NT2/D1 (cell line): ENCODE results near the gene SREK1.
A peak's percentile ranks its signal among the peaks of the same experiment; 100 is the strongest.

Experiments used
- DNase-seq: peaks from one replicate; pipeline ENCODE4 v3.0.0-alpha.2; 2011; ENCODE audit warnings: low read depth, low spot score
- H3K27me3 ChIP-seq: 2 replicates; pipeline ENCODE4 v1.6.0; 2011; ENCODE audit warnings: mild to moderate bottlenecking; ENCODE audit not compliant: insufficient read length, insufficient read depth
- H3K36me3 ChIP-seq: 2 replicates; pipeline ENCODE4 v1.6.1; 2011; ENCODE audit warnings: mild to moderate bottlenecking, low read length, mixed read lengths; ENCODE audit not compliant: insufficient read depth, insufficient read length
- H3K4me1 ChIP-seq: 2 replicates; pipeline ENCODE4 v1.5.1; 2011; ENCODE audit not compliant: insufficient read depth, insufficient read length
- H3K4me3 ChIP-seq: 2 replicates; pipeline ENCODE4 v1.5.1; 2011; ENCODE audit warnings: low read depth; ENCODE audit not compliant: insufficient read length
- H3K9ac ChIP-seq: 2 replicates; pipeline ENCODE4 v1.6.0; 2011; ENCODE audit warnings: low read depth; ENCODE audit not compliant: insufficient read length
- H3K9me3 ChIP-seq: 2 replicates; pipeline ENCODE4 v1.5.1; 2011; ENCODE audit warnings: mild to moderate bottlenecking, low read length; ENCODE audit not compliant: insufficient read depth
- SUZ12 ChIP-seq: IDR thresholded peaks from 2 replicates; pipeline ENCODE4 v1.6.1; 2011; ENCODE audit not compliant: insufficient read length, insufficient read depth; ENCODE audit errors: extremely low read depth
- YY1 ChIP-seq: IDR thresholded peaks from 2 replicates; pipeline ENCODE4 v1.6.1; 2011; ENCODE audit not compliant: insufficient read length, insufficient read depth
- ZNF274 ChIP-seq: IDR thresholded peaks from 2 replicates; pipeline ENCODE4 v1.6.1; 2011; ENCODE audit warnings: mild to moderate bottlenecking, low read depth, low read length

SREK1 gene, protein sequence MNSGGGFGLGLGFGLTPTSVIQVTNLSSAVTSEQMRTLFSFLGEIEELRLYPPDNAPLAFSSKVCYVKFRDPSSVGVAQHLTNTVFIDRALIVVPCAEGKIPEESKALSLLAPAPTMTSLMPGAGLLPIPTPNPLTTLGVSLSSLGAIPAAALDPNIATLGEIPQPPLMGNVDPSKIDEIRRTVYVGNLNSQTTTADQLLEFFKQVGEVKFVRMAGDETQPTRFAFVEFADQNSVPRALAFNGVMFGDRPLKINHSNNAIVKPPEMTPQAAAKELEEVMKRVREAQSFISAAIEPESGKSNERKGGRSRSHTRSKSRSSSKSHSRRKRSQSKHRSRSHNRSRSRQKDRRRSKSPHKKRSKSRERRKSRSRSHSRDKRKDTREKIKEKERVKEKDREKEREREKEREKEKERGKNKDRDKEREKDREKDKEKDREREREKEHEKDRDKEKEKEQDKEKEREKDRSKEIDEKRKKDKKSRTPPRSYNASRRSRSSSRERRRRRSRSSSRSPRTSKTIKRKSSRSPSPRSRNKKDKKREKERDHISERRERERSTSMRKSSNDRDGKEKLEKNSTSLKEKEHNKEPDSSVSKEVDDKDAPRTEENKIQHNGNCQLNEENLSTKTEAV

DNA sequence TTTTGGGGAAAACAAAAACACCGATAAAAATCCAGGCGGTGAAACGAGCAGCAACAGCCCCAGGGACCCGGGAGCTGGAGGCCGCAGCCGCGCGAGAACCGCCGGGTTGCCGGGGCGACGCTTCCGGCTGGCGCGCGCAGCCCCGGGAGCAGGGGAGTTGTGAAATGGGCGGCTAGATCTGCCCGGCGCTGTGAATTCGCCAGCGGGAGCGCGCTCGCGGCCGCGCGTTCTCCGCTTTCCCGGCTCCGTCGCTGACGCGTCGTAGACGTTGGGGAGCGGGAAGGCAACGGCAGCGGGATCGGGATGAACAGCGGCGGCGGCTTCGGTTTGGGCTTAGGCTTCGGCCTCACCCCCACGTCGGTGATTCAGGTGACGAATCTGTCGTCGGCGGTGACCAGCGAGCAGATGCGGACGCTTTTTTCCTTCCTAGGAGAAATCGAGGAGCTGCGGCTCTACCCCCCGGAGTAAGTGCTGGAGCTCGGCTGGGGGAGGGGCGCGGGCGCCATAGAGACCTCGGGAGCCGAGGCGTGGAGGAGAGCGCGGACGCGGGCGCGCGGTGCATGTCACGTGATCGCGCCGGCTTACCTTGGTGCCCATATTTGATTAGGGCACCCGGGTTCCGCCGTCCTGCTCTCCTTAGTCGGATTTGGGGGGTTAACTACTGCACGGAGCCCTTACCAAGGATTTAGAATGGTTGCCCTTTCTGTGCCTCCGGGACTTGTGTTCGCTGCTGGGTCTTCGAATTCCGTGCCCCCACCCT, at the start of gene SREK1:
Gene SREK1, plus strand, starts transcription at position 227 of the 760 bp plus-strand sequence. Its CDS starts 77 bp downstream, at position 304.
- Histone ChIP-seq H3K9me3 (no peaks in the 10 kb centered on the region), H3K9ac (peak within 1 kb of the TSS; percentile 97), H3K27me3 (no peaks in the 10 kb centered on the region), H3K36me3 (no peaks in the 10 kb centered on the region), H3K4me1 (no peaks in the 10 kb centered on the region), H3K4me3 (peak within 1 kb of the TSS; percentile 81)
- TF ChIP-seq SUZ12 = no peak
- TF ChIP-seq YY1 = peak; percentile 78
- TF ChIP-seq ZNF274 = no peak
- peak; percentile 85 for DNase-seq

DNA sequence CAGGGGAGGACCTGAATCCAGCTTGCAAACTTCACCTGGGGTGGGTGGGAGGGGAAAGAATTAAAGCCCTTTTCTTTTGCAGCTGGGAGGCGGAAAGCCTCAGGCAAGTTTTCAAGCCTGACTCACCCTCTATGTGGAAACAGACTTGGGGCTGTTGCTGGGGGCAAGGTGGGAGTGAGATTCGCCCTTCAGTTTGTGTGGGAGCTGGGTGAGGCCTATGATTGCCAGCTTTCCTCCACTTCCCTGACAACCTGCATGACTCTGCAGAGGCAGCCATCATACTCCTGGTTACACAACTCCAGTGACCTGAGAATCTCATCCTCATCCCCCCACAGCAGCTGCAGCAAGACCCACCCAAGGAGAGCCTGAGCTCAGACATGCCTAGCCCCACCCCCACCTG, 43.2 kb upstream of the SREK1 start:
- no peaks in the 10 kb centered on the region for H3K27me3 ChIP-seq

DNA sequence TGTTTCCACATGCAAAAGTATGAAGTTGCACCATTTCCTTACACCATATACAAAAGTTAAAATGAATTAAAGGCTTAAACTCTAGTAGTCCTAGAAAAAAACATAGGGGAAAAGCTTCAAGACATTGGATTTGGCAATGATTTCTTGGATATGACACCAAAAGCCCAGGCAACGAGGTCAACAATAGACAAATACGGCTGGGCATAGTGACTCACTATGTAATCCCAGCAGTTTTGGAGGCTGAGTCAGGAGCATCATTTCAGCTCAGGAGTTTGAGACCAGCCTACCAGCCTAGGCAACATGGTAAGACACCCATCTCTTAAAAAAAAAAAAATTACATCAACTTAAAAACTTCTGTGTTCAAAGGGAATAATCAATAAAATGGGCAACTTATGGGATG, 30.9 kb upstream of the SREK1 start:
- no peaks in the 10 kb centered on the region for H3K36me3 ChIP-seq
- no peak for TF ChIP-seq ZNF274
- no peak for TF ChIP-seq YY1
- TF ChIP-seq SUZ12 = no peak
- H3K4me3 ChIP-seq = no peak overlapping the region
- no peak overlapping the region for H3K9ac ChIP-seq
- DNase-seq = no peak
- H3K27me3 ChIP-seq = no peaks in the 10 kb centered on the region
- H3K9me3 ChIP-seq = no peaks in the 10 kb centered on the region
- no peaks in the 10 kb centered on the region for H3K4me1 ChIP-seq

More for the DNA sequence above, 43.2 kb upstream of the SREK1 start:
- Histone ChIP-seq H3K36me3 (no peaks in the 10 kb centered on the region), H3K4me3 (no peak overlapping the region), H3K4me1 (no peaks in the 10 kb centered on the region), H3K9me3 (peaks cover 1% of the 10 kb centered on the region), H3K9ac (no peak overlapping the region)
- TF ChIP-seq YY1 (no peak), SUZ12 (no peak), ZNF274 (no peak)
- no peak for DNase-seq

DNA sequence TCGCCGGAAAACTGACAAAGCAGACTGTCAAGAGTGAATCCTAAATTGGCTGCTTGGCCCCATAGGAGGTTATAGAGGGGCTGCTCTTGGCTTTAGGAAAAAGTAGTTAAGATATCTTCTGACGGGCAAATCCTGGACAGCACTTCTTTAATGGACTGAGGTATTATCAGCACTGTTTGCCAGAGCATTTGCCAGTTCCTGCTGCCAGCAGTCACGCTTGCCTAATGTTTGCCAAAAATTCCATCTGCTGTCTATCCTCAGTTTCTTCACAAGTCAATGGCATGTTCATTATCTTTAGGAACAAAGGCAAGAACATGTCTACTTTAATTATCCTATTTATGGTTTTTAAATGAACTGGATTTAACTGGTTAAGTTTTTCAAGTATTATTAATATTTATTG, 25.8 kb upstream of the SREK1 start:
- no peak for DNase-seq
- Histone ChIP-seq H3K4me3 (no peak overlapping the region), H3K27me3 (no peaks in the 10 kb centered on the region), H3K9ac (no peak overlapping the region), H3K36me3 (no peaks in the 10 kb centered on the region), H3K4me1 (no peaks in the 10 kb centered on the region), H3K9me3 (no peaks in the 10 kb centered on the region)
- TF ChIP-seq YY1 (no peak), ZNF274 (no peak), SUZ12 (no peak)

DNA sequence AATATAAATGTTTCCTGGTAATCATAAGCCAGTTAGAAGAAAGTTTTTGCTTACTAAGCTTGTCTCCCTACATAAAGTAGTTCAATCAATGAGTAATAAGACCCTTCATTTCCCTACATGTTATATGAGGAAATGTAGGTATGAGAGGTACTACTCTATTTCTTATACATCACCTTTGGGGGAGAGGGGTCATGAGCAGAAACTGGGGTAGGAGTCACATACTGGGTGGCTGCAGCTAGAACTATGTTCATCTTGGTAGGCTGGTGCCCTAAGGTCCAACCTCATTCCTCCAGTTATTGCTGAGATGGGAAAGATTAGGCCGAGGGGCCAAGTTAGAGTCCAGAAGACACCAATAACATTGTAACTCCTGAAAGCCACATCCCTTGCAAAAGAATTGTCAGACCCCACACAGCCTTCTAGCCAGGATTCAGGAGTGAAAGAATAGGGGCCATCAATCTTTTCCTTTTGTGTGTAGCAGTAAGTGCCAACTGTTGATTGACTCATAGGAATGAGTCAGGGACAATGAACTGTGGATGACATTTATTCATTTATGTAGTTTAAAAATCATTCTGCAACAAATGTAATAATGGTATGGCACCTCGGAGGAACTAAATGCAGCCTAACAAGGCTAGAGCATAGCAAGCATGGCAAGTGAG, 21.6 kb upstream of the SREK1 start:
- H3K36me3 ChIP-seq = no peaks in the 10 kb centered on the region
- H3K4me1 ChIP-seq = no peaks in the 10 kb centered on the region
- H3K9ac ChIP-seq = no peak overlapping the region
- no peaks in the 10 kb centered on the region for H3K9me3 ChIP-seq
- no peak for DNase-seq
- no peaks in the 10 kb centered on the region for H3K27me3 ChIP-seq
- TF ChIP-seq SUZ12 = no peak
- TF ChIP-seq YY1 = no peak
- no peak for TF ChIP-seq ZNF274
- H3K4me3 ChIP-seq = no peak overlapping the region

DNA sequence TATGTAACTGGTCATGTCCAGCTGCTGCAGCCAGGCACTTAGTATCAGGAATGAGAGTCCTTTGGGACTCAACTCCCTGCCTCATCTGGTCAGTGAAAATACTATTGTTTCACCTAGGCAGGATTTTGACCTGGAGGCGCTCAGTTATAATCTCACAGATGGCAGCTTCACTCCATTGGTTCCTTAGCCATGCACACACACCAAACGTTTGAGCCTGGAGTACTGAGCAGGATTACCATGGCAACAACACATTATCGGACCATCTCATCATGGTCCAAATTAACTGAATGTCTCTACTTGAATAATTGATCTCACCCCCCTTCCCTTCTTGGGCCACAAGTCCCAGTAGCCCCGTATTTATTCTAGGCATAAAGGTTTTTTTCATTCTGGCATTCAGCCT, 15.0 kb upstream of the SREK1 start:
- no peak overlapping the region for H3K4me3 ChIP-seq
- no peak for DNase-seq
- H3K9me3 ChIP-seq = no peaks in the 10 kb centered on the region
- TF ChIP-seq YY1 = no peak
- no peak for TF ChIP-seq ZNF274
- no peak for TF ChIP-seq SUZ12
- H3K9ac ChIP-seq = no peak overlapping the region
- no peaks in the 10 kb centered on the region for H3K27me3 ChIP-seq
- H3K36me3 ChIP-seq = no peaks in the 10 kb centered on the region
- H3K4me1 ChIP-seq = no peaks in the 10 kb centered on the region

DNA sequence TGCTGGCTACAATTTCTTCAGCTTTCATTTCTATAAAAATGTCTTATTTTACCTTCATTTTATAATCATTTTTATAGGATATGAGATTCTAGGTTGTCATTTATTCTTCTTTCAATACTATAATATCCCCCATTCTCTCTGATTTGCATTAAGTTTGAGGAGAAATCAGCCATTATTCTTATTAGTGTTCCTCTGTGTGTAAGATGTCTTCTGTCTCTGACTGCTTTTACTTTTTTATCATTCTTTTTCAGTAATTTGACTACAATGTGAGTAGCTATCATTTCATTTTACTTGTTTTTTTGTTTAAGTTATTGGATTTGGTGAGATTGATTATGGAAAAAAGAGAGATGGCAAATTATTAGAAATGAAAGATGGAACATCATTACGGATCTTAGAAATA, 13.6 kb upstream of the SREK1 start:
- TF ChIP-seq ZNF274 = no peak
- TF ChIP-seq YY1 = no peak
- no peak for TF ChIP-seq SUZ12
- DNase-seq = no peak
- Histone ChIP-seq H3K36me3 (no peaks in the 10 kb centered on the region), H3K27me3 (no peaks in the 10 kb centered on the region), H3K4me3 (no peak overlapping the region), H3K9me3 (no peaks in the 10 kb centered on the region), H3K9ac (no peak overlapping the region), H3K4me1 (no peaks in the 10 kb centered on the region)
